NCI-H82 treated with DMSO at 0.1 percent for 48 hours (cell line): ENCODE data around the gene OR8I2.
"Not testable (repeated sequence)": the region's sequence is repeated elsewhere in the genome, so short reads cannot be mapped to it uniquely, and the experiment has no call there.

Experiments
- DNase-seq: peaks from one replicate; lab custom pipeline; 2025; ENCODE audit not compliant: unreplicated experiment; lab: John Stamatoyannopoulos, UW

OR8I2 gene

DNA sequence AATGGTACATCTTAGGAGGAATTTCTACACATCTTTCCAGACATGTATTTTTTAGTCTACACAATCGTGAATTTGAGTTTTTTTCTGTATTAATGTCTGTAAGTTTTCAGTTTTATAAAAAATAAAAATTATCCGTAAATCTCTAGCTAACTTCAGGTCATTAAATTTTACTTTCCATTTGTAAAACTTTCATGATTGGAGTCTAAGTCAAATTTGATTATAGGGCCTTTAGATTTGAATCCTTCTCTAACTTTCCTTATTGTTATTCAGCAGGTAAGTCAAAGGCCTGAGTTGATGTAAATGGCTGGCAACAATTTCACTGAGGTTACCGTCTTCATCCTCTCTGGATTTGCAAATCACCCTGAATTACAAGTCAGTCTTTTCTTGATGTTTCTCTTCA lies at the start of gene OR8I2:
TSS of gene OR8I2 (plus strand) at position 301 of the 400 bp plus-strand sequence. CDS start at position 301, 0 bp downstream.
- no peak for DNase-seq

DNA sequence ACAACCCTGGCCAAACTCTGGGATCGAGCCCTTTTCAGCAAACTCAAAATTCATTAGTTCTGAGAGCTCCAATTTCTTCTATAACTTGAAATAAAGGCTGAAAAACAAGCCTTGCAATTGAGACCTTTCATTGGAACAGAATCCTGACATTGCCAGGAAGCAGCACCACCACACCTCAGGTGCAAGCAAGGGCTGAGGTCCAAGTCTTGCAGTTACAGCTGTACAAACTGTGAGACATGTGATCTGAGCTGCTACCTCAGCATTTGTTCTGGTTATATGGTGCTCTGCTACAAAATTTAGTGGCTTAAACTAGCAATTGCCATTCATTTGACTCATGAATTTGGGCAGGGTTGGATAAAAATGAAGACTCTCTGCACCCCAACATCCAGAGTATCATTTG lies 47.6 kb upstream of the OR8I2 start:
- no peak for DNase-seq

DNA sequence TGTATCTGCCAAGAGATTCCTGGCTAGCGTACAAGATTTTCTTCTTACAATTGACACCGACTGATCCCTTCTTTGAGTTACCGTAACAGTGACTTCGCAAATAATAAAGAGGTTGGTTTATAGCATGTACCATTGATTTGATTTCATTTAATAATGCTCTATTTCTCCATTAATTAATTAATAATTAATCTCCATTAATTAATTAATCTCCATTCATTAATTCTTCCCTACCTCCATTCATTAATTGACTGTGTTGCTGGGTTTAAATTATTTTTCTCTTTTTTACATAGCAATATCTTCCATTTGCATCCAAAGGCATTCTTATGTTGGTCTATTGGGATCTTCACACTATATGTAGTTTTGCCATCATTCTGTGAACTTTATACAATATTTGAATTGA lies 44.6 kb upstream of the OR8I2 start:
- no peak for DNase-seq

DNA sequence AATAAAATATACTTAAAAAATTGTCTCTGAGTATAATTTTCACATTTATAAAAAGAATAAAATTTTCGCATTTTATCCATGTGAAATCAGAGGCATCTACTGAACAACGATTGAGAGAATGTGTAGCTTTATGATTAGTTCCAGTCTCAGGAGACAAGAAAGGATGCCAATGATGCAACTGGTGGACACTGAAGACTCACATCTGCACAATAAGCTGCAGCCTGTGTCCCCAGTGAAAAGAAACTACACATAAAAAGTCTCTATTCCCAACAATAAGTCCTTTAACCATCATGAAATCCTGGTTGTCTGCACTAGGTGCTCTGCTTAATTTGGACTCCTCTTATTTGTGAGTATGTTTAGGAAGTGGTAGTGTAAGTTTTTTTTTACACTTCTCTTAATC lies 43.6 kb upstream of the OR8I2 start:
- no peak for DNase-seq

DNA sequence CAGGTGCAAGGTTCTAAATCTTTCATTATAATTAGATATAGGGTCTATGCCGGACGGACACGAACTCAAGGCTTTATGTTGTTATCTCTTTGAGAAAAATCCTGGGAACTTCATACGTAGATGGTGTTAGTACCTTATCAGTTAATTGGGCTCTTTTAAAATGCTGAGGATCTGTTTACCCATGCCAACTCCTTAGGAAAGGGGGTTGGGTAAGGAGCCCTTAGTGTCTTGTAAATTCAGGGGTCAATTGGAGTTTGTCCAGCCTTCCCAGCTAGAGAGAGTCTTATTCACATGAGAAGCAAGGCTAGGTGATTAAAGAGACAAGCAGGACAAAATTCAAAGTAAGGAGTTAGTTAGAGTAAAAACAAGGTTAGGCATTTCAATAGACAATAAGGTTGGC lies 36.7 kb upstream of the OR8I2 start:
- not testable (repeated sequence) for DNase-seq

DNA sequence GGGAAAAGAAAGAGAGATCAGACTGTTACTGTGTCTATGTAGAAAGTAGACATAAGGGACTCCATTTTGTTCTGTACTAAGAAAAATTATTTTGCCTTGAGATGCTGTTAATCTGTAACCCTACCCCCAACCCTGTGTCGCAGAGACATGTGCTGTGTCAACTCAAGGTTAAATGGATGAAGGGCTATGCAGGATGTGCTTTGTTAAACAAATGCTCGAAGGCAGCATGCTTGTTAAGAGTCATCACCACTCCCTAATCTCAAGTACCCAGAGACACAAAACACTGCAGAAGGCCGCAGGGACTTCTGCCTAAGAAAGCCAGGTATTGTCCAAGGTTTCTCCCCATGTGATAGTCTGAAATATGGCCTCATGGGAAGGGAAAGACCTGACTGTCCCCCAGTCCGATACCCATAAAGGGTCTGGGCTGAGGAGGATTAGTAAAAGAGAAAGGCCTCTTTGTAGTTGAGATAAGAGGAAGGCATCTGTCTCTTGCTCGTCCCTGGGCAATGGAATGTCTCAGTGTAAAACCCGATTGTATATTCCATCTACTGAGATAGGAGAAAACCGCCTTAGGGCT lies 35.4 kb upstream of the OR8I2 start:
- DNase-seq: not testable (repeated sequence)

DNA sequence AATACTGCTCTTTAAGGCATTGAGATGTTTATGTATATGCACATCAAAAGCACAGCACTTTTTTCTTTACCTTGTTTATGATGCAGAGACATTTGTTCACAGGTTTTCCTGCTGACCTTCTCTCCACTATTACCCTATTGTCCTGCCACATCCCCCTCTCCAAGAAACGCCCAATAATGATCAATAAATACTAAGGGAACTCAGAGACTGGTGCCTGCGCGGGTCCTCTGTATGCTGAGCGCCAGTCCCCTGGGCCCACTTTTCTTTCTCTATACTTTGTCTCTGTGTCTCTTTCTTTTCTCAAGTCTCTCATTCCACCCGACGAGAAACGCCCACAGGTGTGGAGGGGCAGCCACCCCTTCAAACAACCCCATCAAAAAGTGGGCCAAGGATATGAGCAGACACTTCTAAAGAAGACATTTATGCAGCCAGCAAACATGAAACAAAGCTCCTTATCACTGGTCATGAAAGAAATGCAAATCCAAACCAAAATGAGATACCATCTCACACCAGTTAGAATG lies 34.8 kb upstream of the OR8I2 start:
- DNase-seq: not testable (repeated sequence)

DNA sequence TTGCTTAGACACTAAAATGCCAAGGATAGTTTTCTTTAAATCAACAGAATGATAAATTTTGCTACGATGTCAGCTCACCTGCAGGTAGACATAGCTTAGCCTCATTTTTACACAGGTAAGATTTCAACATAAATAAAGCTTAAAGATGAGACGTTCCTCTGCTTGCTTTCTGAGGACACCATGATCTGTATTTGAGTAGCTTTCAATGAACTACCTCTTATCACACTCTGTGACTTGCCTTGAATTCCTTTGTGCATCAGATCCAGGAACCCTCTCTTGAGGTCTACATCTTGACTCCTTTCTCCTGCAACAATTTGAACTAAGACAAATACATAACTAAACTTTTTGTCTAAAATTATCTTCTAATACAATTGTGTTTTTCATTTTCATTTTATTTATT lies 26.1 kb upstream of the OR8I2 start:
- DNase-seq: no peak

DNA sequence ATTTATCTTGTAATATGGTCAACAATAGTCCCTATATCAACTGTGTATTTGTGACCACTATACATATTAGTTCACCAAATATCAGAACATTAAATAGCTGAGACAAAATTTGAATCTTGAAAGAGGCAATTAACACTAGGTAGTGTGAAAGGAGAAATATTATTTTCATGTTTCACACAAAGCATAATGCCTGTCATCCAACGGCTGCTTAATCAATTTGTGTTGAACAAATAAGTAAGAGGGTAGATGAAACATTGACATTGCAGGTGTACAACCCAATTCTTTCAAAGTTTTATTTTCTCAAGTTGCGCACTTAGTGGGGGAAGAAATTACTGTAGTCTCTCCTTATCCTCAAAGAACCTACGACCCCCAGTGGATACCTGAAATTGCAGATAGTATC lies 3.4 kb upstream of the OR8I2 start:
- no peak for DNase-seq

DNA sequence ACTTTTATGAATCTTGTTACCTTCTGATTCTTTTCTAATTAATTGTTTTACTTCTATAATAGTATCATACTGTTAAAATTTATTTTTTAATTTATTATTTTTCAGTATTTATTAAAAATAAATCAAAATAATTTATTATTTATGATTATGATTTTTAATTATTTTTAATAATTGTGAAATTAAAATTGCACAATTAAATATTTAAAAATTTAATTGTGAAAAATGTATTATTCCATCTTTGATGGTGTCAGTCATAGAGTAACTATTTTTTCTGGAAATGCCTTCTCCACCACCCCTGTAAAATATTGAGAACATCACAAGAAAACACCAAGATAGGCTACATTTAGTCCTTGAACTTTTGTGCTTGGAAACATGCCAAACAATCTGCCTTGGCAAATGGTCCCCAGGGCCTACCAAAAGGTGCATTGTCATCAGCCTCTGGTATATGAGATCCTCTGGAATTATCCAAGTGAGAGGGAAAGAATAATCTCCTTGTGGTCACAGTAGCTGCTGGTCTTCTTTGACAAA lies 10.2 kb downstream of the OR8I2 start, which contains the start of gene OR8H2:
TSS of gene OR8H2 (plus strand) at position 478 of the 528 bp plus-strand sequence. CDS start 1,356 bp downstream, outside the sequence.
- no peak for DNase-seq

DNA sequence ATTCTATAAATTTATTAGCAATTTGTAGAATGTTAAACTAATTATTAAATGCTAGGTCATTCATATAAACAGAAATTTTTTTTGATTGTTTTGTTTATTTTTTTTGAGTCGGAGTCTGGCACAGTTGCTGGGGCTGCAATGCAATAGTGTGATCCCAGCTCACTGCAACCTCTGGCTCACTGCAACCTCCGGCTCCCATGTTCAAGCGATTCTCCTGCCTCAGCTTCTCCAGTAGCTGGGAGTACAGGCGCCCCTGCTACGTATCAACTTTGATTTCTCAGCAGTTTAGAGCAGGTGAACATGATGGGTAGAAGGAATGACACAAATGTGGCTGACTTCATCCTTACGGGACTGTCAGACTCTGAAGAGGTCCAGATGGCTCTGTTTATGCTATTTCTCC lies 29.0 kb downstream of the OR8I2 start, which contains the start of gene OR8H3:
TSS of gene OR8H3 (plus strand) at position 301 of the 400 bp plus-strand sequence. CDS start at position 301, 0 bp downstream.
- no peak for DNase-seq

DNA sequence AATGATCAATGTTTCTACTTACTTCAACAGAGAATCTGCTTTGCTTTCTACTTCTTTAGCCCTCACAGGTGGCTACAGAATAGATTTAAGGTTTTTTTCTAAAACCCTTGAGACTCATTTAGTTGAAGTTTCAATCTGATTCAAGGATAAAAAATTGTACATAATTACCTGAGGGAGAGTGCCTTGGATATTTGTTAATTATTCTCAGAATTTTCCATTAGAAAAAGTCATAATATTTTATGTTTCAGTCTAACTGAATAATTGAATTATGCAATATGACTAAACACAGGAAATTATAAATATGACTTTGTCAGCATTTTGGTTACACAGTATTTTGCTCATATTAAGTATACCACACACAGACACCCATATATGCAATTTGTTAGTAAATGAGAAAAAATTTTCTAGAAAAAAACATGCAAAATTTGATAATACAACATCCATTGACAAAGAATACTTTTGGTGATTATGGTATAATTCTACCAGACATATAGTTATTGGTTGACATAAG lies 47.1 kb downstream of the OR8I2 start, which contains the start of gene OR8J3:
TSS of gene OR8J3 (minus strand) at position 51 of the 511 bp plus-strand sequence. CDS start 2,483 bp downstream, outside the sequence.
- DNase-seq: no peak

DNA sequence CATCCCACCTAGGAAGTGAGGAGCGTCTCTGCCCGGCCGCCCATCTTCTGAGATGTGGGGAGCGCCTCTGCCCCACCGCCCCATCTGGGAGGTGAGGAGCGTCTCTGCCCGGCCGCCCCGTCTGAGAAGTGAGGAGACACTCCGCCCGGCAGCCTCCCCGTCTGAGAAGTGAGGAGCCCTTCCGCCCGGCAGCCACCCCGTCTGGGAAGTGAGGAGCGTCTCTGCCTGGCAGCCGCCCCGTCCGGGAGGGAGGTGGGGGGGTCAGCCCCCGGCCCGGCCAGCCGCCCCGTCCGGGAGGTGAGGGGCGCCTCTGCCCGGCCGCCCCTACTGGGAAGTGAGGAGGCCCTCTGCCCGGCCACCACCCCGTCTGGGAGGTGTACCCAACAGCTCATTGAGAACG lies 50.6 kb downstream of the OR8I2 start:
- not testable (repeated sequence) for DNase-seq
